Activated CD4-positive, alpha-beta T cell treated with anti-CD3 and anti-CD28 coated beads, Interleukin-2, Interleukin-4, amounts not matched to agents 100 ng/mL and 50 ng/mL, durations not matched to agents 16 hours and 8 hours (primary cell): ENCODE results near the gene MYD88.
"Not testable (repeated sequence)": the region's sequence is repeated elsewhere in the genome, so short reads cannot be mapped to it uniquely, and the experiment has no call there.

Source experiments
- DNase-seq: peaks from one replicate; pipeline ENCODE4 v3.0.0-alpha.2; 2020; ENCODE audit warnings: low spot score

Gene MYD88

GRCh38 chr3:38142959-38143358 lies 4.5 kb downstream of the MYD88 start:
- no peak for DNase-seq

- DNase-seq, result no peak
Observed at GRCh38 chr3:38143511-38143910, 5.0 kb downstream of the MYD88 start.

DNA sequence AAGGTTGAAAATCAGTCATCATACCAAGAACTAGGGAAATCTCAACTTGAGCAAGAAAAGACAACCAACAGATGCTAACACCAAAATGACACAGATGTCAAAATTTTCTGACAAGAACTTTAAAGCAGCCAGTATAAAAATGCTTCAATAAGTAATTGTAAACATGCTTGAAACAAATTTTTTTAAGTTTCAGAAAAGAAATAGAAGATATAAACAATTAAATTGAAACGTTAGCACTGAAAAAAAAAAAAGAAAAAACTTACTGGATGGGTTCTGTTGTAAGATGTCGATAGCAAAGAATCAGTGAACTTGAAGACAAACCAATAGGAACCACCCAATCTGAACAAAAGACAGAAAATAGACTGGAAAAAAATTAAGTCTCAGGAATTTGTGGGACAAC lies 8.0 kb downstream of the MYD88 start:
- no peak for DNase-seq

DNA sequence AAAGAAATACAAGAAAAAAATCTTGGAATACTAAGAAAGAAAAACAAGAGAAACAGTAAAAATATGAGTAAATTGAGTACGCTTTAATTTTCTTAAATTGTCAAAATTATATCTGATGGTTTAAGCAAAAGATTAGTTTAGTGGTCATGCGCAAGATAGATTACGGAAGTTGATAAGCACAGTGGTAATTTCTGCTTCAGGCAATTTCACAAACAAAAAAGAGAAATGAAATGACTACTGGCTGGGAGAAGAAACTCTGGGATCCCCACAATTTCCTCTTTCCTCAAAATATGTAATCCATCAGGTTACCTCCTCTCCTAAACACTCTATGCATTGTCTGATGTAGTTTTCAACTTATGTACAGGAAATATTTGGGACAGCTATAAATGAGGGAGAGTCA lies 9.0 kb downstream of the MYD88 start:
- no peak for DNase-seq

GRCh38 chr3:38148311-38148882 lies 9.9 kb downstream of the MYD88 start:
- DNase-seq, result no peak

DNA sequence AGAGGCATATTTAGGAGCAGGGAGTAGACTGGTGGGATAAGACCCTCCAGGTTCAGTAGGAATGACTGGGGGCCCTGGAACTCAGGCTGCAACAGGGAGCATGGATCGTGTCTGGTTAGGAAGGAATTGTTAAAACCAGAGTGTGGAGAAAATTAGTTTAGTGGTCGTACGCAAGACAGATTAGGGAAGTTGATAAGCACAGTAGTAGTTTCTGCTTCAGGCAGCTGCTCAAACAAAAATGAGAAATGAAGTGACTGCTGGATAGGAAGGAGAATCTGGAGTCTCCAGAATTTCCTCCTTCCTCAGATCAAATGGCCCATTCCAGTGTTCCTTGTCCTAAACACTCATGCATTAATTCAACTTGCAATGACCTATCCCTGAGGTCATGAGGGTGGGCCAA lies 11.2 kb downstream of the MYD88 start:
- DNase-seq, result no peak

DNA sequence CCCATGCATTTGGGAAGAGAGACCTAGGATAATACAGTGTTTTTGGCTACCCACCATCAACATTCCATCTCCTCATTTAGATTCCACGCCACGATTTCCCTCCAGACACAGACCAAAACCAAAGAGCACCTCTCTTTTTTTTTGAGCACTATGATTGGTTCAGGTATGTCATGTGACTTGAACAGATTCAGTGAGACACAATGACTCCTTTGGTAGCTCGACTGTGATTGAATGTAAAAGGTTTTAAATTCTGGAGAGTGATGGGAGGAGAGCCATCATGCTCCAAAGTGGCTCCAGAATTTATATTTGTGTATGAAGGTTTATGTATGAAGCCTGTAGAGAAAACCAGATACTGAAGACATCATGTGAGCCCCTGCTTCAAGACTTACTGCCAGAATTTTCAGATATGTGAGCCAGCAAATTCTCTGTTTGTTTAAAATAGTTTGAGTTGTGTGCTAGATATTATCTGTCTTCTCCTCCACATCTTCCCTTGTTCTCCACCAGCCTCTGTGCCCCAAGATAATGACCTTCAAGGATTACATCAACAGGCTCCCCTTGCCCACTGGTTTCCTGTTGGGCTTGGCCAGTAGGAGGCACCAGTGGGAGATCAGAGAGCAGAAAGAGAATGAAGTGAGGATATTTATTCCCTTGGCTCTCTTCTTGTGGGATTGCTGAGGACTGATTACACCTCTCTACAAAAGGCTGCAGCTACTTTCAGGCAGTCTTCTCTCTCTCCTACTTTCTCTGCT lies 12.5 kb downstream of the MYD88 start:
- DNase-seq, result no peak

GRCh38 chr3:38151667-38152265 lies 13.3 kb downstream of the MYD88 start:
- no peak for DNase-seq

DNA sequence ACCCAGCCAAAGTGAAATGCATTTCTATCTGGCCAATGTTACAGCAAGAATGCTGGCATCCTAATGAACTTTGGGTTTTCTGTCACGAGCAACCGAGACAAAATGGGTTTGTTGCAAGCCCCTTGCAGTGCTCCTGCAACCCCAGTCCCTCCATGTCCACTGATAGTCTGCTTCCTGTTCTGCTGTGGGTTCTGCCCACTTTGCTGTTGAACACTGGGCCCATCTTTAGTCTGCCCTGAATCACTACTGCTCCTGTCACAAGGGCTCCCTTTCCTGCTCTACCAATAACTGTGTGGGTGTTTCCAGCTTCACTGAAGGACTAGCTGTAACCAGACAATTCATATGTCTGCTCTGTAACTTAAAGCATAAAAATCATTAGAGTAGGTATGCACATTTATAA lies 14.1 kb downstream of the MYD88 start:
- DNase-seq, result no peak

DNA sequence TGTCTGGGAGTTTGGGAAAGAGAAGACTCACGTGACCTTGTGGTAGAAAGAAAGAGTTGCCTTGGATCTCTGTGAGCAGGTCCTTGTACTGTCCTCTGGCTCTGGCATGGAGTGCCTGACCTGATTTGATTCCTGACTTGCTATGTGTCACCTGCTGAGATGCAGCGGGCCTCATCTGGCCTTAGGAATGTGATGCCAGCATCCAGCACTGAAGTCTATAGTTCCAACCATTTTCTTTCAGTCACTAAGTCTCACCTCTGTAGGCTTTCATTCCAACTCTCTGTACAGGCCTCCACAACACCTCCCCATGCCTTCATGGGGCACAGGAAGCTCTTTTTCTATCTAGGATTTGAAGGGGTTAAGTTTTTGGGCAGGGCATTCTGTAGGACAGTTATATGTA lies 14.8 kb downstream of the MYD88 start:
- no peak for DNase-seq

- DNase-seq, result no peak
Observed at GRCh38 chr3:38154033-38154494, 15.6 kb downstream of the MYD88 start.

DNA sequence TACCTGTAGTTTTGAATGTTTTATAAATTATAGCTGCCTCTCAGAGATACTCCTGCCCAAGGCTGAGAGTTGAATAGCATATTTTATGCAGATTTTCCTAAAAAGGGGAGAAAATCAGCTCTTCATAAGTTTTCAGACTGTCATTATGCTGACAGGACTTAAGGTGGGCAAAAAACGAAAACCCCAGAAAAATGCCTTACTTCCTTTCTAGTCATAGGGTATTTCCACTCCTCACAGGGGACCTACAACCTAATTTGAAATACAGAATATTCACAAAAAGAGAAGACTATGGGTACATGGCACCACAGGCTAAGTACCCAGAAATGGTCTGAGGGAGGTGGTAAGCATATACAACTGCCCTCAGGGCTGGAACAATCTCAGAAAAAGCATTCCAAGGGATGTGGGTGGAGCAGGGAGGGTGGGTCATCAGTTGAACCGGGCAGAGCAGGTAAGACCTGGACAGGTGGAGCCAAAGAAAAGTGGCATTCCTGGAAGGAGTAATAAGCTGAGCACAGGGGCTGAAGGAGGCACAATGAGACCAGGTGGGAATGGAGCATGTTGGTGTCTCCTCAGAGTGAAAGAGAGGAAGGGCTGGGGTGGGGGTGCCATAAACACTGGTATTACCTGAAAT lies 16.3 kb downstream of the MYD88 start:
- DNase-seq, result no peak

DNA sequence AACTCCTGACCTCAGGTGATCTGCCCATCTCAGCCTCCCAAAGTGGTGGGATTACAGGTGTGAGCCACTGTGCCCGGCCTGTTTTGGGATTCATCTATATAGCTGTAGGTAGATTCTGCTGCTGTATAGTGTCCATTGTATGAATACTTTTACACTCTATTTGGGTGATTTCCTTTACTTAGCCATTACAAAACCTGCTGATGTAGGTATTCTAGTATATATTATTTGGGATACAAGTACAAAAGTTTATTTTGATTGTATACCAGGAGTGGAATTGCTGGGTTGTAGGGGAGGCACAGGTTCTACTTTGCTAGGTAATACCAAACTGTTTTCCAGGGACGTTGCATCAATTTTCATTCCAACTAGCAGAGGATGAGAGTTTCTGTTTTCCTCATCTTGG lies 17.4 kb downstream of the MYD88 start:
- no peak for DNase-seq

DNA sequence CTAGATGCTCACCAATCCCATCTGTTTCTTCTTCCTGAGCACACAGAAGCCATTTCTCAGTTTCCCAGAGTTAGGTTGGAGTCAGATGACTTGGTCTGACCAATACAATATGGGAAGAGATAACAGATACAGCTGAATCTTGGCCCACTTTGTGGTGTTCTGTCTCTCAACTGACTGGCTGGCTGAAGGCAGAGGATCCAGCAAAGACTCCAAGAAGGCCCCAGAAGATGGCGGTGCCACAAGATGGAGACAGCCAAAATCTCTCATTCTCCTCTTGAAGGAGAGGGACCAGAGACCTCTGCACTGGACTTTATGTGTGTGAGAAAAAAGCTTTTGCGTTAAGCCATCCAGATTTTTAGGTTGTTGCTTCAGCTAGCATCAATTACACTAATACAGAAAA lies 18.7 kb downstream of the MYD88 start:
- no peak for DNase-seq

GRCh38 chr3:38157595-38157994 lies 19.1 kb downstream of the MYD88 start:
- no peak for DNase-seq

DNA sequence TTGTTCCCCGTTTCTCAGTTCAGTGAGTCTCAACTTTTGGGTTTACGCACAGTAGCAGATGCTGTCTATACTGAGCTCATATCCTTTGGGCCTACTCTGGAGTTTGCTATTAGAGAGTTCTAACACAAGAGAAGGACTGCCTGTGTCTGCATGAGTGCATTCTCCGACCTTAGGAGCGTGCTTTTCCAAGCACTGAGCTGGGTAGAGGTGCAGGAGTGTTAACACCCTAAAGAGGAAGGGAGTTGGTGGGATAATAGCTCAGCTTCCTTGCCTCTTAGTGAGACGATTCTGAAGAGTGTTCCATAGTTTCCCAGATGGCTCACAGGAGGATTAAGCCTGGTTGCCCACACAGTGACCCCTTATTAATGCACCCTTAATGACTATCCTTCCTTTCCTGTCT lies 20.0 kb downstream of the MYD88 start:
- no peak for DNase-seq

GRCh38 chr3:38160704-38161103 lies 22.2 kb downstream of the MYD88 start:
- not testable (repeated sequence) for DNase-seq

DNA sequence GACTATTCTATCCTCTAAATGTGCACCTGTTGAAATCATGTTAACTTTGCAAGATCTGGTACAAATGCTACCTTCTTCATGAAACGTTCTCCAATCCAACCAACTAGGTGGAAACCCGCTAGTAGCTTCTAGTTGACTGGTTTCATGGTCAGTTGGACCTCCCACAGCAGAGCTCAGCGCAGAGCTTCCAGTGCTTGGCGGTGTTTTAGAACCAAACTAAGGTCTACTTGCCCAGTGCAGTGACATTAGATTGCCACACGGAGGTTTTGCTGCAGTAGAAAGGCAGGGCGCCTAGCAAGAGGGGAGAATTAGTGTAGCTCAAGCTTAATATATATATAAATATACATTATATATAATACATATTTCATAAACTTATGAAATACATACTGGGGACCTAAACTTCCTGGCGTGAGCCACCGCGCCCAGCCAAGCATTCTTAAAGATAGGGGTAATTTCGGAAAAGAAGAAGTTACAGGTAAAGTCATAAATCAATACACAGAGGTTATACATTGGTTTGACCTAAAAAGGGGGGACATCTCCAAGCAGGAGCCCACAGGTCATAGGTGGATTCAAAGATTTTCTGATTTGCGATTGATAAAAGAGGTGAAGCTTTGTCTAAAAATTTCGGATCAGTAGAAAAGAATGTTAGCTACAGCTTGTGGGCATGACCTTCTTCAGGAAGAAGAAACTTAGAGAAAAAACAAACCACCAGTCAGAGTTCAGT lies 24.8 kb downstream of the MYD88 start:
- DNase-seq, result peak; percentile 22

DNA sequence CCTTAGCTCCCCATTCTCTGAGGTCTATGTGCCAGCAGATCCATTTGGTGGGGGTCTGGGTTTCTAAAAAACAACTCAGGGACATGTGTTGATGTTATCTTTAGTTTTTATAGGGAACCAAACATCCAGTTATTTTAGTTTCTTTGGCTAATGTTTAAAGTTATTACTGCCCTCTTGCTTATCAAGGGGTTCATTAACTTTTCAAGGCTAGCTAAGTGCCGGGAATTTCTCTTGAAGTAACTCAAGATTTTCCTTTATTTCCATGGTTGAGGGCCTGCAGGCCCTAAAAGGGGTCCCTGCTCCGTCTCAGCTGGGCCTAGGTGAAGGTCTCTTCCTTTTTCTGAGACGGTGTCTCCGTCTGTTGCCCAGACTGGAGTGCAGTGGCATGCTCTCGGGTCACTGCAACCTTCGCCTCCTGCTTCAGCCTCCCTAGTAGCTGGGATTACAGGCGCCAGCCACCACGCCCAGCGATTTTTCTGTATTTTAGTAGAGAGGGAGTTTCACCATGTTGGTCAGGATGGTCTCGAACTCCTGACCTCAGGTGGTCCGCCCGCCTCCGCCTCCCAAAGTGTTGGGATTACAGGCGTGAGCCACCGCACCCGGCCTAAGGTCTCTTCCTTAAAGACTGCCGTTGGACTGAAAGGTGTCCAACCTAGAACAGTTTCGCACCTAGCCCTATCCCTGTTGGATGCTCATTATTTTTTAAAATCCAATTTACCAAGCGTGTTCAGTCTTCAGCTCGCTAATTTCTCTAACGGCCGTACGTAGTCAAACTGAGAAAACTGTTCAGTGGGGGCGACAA lies 25.6 kb downstream of the MYD88 start:
- DNase-seq, result no peak

- DNase-seq, result no peak
Observed at GRCh38 chr3:38164643-38164951, 26.1 kb downstream of the MYD88 start.

DNA sequence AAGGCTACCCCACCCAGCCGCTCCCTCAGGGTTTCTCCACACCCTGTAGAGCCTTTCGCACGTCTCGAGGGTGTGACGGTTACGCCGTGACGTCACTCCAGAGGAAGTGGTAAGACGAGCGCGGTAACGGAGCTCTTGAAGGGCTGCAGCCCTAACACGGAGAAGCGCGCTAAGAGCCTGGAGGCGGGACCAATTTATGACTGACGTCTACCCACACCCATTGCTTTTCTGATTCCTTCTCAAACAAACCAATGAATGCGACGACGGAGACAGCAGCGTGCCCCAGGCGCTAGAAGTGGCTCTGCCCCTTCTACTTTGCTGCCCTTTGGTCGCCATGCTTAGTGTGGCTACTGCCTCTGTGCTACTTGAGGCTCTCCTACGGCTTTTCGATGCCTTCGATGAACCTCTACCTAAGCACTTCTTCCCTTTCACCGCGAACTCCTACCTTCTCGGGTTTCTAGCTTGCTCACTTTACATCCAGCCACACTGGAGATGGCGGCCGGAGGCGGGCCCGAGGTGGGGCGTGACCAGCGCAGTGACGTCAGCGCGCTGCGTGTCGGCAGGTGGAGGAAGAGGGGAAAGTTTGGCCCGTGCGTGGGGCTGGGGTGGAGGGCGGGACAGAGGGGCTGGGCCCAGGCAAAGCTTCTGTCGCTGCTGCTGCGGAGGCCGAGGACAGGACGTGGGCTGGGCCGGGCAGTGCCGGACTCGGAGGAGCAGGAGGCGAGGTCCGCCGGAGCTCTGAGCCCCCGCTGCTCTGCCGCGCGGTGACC lies 26.7 kb downstream of the MYD88 start, which contains the start of gene OXSR1:
OXSR1 (plus strand) TSS at position 586 of the 770 bp plus-strand sequence. CDS start 340 bp downstream, outside the sequence.
- peak; percentile 99 for DNase-seq
